ENCODE results near the gene EYS.

EYS gene

DNA sequence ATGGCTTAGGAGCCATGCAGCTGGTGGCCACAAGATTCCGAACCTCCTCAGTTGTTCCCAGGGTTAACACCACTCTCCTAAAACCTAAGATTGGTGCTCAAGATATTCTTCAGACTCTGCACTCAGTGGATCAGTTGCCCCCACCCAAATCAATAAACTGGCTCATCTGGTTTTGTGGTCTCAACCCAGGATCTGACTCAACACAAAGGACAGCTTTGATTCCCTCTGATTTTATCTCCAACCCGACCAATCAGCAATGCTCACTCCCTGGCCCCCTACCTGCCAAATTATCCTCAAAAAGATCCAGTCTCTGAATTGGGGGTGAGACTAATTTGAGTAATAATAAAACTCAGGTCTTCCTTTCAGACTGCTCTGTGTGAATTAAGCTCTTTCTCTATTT, 137.5 kb downstream of the EYS start:
- no peak for TF ChIP-seq GATA2 (IDR thresholded peaks at IDR 0.05; ENCODE audit: low read depth, low read length)

DNA sequence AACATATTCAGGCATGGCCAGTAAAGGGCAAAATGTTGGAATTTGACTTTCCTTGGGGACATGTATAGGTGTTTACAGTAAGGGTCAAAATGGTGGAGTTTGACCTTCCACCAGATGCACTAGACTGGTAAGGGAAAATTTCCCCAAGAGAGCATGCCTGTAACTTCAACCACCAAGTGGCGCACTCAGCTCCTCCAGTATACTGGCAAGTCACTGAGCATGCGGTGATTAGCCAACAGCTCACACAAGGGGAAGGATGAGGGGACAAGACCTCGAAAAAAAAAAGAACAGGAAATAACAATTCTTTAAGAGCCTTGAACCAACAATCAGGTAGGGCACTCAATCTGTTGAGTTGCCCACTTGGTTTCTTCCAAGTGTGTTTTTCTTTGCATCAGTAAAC, 140.9 kb downstream of the EYS start:
- no peak for TF ChIP-seq GATA3 (IDR thresholded peaks at IDR 0.05; ENCODE audit: low read depth, low read length)
- no peak for TF ChIP-seq GATA2 (IDR thresholded peaks at IDR 0.05; ENCODE audit: low read depth, low read length)

DNA sequence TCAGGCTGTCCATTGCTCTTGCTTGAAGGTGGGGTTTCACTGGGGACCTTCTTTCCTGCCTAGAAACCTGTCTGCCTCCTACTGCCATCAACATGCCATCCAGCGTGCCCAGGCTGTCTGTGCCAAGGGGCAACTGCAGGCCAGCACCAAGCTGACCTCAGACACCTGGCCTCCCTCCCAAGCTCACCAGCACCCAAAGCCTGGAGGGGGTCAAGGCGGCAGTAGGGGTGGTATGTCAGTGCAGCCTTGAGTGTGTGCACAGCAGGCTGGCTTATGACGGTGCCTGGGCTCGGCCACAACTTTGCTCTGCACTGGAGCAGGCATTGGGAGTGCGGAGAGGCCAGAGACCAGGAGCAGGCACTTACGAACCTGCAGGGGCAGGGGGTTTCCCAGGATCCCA, 149.0 kb downstream of the EYS start:
- no peak for TF ChIP-seq GATA3 (IDR thresholded peaks at IDR 0.05; ENCODE audit: low read depth, low read length)
- no peak for TF ChIP-seq GATA2 (IDR thresholded peaks at IDR 0.05; ENCODE audit: low read depth, low read length)

DNA sequence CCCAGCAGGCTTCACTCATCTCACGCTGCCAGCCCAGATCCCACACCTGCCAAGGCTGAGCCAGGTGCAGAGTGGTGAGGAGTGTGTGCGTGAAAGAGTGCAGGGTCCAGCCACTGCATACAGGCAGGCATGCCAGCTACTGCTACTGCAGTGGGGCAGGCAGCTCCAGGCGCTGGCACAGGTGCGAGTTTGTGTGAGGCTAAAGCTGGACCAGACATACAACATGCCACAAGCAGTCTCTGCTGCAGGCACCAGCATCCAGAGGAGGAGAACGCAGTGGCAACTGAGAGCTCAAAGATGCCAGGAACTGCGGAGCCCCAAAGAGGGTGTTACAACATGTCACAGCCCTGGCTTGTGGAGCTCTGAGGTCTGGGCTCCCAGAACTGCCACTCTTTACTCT, 149.8 kb downstream of the EYS start:
- TF ChIP-seq GATA3 (IDR thresholded peaks at IDR 0.05; ENCODE audit: low read depth, low read length) (no peak), GATA2 (IDR thresholded peaks at IDR 0.05; ENCODE audit: low read depth, low read length) (no peak)

DNA sequence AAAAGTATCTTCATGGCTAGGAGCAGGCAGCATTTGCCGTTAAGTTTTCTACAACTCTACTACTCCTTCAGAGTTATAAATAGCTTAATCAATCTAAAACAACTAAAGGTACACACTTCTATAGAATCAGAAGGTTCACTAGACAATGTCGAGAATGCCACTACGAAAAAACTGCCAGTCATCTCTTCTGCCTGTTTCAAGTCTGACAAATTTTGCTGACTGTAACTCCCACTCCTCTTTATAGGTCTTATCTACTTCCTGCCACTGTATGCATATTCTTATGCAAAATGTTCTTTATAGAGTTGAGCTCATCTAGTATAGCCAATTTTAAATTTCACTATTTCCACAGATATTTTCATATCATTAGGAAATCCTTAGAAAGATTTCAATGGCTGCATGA, 160.1 kb downstream of the EYS start:
- TF ChIP-seq GATA2 (IDR thresholded peaks at IDR 0.05; ENCODE audit: low read depth, low read length) = no peak
- no peak for TF ChIP-seq GATA3 (IDR thresholded peaks at IDR 0.05; ENCODE audit: low read depth, low read length)

DNA sequence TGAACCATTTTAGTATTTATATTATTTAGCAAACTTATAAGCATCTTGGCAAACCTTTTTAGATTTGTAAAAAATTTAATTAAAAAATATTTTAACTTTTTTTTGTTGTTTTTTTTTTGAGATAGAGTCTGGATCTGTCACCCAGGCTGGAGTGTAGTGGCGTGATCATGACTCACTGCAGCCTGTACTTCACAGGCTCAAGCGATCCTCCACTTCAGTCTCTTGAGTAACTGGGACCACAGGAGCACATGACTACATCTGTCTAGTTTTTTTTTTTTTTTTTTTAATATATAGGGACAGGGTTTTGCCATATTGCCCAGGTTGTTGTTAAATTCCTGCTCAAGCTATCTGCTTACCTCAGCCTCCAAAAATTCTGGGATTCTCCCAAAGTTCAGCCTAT, 161.1 kb downstream of the EYS start:
- TF ChIP-seq GATA3 (IDR thresholded peaks at IDR 0.05; ENCODE audit: low read depth, low read length) (no peak), GATA2 (IDR thresholded peaks at IDR 0.05; ENCODE audit: low read depth, low read length) (no peak)

DNA sequence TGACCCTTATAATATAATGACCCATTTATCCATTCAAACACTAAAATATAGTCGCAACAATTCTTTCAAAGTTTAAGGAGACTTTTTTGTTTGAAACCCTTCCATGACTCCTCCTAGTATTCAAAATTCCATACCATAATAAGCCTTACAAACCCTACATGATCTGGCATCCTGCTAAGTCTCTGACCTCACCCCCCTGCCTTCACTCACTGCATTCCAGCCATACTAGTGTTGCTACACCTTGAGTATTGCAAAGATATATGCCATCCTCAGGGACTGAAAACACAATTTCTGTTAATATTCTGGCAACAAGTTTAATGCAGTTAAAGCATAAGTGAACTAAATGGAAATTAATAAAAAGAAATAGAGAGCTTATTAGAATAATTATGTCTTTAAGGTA, 168.4 kb downstream of the EYS start:
- TF ChIP-seq GATA2 (IDR thresholded peaks at IDR 0.05; ENCODE audit: low read depth, low read length) = no peak
- no peak for TF ChIP-seq GATA3 (IDR thresholded peaks at IDR 0.05; ENCODE audit: low read depth, low read length)

DNA sequence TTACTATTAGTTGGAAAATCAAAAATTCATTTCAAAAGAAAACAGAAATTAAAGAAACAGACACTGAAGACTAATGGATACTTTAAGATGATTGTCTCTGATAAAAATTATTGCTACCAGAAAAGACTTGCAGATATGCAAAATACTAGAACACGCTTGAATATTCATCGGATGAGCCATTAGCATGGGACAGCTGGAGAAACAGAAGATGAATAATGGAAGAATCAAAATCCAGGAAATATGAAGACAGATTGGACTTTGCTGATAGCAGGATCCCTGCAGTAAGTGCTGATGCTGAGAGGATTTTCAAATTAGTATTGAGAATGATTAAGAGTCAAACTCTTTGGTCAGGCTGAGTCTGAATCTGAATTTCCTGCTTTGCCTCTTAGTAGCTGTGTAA, 169.4 kb downstream of the EYS start:
- TF ChIP-seq GATA3 (IDR thresholded peaks at IDR 0.05; ENCODE audit: low read depth, low read length) = no peak
- no peak for TF ChIP-seq GATA2 (IDR thresholded peaks at IDR 0.05; ENCODE audit: low read depth, low read length)

DNA sequence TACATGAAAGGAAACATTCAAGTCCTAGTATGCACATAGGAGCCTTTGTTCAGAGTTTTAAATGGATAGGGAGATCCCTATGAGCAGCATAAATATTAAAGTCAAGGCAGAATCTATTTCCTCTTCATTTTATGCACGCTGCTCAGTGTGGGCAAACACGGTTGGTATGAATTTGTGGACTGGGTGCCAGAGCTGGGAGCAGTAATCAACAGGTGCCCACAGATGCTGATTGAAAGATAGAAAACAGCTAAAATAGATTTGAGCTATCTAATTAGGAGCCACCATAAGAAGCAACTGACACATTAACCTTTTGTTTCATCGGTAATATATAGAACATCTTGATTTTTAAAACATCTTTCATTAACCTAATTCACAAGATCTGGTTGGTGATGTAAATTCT, 175.5 kb downstream of the EYS start:
- TF ChIP-seq GATA3 (IDR thresholded peaks at IDR 0.05; ENCODE audit: low read depth, low read length) (no peak), GATA2 (IDR thresholded peaks at IDR 0.05; ENCODE audit: low read depth, low read length) (peak; percentile 47; the same call in 1 of the 2 replicates)

DNA sequence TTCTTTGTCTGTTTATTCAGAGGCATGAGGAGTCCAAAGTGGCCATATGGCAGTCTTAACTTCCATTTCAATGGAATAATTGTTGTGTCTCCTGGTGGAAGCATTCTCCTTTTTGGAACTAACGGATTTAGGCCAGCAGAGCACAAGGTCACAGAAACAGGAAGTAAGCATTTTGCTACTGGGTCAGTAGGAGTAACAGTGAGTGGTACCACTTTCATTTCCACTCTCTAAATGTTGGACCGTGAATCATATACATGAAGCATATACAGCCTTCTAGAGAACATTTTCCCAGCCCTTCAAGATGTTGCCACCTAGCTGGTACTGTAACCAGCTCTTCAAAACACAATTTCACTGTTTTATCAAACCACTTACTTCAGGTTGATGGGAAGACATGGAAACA, 182.8 kb downstream of the EYS start:
- no peak for TF ChIP-seq GATA2 (IDR thresholded peaks at IDR 0.05; ENCODE audit: low read depth, low read length)
- no peak for TF ChIP-seq GATA3 (IDR thresholded peaks at IDR 0.05; ENCODE audit: low read depth, low read length)

DNA sequence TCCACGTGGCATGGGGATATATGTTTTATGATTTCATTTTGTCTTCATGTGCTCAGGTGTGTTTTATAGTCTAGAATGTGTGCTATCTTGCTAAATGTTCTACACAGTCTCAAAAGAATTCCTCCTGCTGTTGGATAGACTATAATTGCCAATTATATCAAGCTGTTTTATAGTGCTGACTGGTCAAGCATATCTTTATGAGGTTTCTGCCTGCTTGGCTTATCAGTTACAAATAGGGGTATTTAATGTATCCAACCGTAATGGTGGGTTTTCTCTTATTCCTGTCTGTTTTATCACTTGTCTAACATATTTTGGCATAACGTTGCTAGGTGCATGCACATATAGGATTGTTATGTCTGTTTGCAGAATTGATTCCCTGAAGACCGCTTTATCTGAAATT, 201.3 kb downstream of the EYS start:
- no peak for TF ChIP-seq GATA3 (IDR thresholded peaks at IDR 0.05; ENCODE audit: low read depth, low read length)
- TF ChIP-seq GATA2 (IDR thresholded peaks at IDR 0.05; ENCODE audit: low read depth, low read length) = no peak

DNA sequence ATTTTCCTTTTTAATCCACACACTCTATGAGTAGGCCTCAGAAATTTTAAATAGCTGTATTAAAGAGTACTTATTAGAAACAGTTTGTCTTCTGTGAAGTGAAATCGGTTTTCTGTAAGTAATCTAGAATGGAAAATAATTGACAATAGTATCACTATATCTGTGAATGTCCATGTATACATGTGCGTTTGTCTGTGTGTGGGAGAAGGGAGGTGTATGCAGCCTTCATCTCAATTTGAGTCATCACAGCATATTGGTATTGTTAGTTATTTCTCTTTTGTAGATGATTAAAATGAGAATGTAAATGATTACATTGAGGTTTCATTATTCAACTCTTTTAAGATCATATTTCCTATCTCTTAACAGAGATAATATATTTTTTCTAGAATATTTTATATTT, 206.0 kb downstream of the EYS start:
- TF ChIP-seq GATA2 (IDR thresholded peaks at IDR 0.05; ENCODE audit: low read depth, low read length) = no peak
- no peak for TF ChIP-seq GATA3 (IDR thresholded peaks at IDR 0.05; ENCODE audit: low read depth, low read length)

DNA sequence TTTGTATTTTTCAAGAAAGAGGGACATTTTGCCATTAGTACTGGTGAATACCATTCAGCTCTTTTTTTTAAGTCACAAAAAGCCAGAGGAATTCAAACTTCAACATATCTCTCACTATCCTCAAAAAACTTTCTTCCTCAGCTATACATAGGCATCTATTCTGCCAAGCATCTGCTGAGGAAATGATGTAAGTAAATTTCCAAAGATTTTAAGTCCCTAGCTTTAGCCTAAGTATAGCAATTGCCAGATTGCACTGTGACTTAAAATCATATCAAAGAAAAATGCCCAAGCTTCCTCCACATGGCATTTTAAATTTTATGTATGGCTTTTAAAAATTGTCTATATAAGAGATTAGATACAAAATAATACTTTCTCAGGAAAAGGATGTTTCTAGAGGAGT, 237.4 kb downstream of the EYS start:
- TF ChIP-seq GATA3 (IDR thresholded peaks at IDR 0.05; ENCODE audit: low read depth, low read length) = no peak
- TF ChIP-seq GATA2 (IDR thresholded peaks at IDR 0.05; ENCODE audit: low read depth, low read length) = no peak

DNA sequence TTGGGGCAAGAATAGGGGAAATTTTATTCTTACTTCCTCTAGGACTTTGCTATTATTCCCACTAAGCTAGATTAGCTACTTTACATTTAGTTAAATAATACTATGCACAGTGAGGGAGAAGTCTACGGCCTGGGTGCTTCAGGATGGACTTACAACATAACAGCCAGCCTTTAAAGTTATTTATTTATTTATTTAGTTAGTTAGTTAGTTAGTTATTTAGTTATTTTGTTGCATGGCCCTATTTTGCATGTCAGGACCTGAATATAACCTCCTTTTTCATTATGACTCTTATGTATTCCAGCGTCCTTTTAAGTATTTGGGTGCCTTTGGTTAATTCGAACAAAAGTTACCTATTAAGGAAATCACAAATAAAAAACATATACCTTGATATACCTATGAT, 238.7 kb downstream of the EYS start:
- TF ChIP-seq GATA3 (IDR thresholded peaks at IDR 0.05; ENCODE audit: low read depth, low read length) (no peak), GATA2 (IDR thresholded peaks at IDR 0.05; ENCODE audit: low read depth, low read length) (no peak)

DNA sequence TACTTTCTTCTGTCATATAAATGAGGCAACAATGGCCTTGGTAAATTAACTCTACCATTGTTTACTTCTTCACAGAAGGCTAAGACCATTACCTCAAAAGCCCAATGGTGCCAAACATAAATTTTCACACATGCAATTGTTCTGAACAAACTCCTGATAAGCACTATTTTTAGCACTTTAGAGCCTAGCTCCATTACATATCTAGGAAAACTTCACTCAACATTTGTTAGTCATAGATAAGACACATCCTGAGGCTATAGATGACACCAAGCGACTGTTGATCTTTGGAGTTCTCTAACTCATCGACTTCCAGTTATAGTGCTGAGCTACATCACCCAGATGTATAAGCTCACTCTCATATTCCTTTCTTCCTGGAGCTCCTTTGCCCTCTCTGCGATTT, 245.9 kb downstream of the EYS start:
- TF ChIP-seq GATA2 (IDR thresholded peaks at IDR 0.05; ENCODE audit: low read depth, low read length) (no peak), GATA3 (IDR thresholded peaks at IDR 0.05; ENCODE audit: low read depth, low read length) (no peak)

DNA sequence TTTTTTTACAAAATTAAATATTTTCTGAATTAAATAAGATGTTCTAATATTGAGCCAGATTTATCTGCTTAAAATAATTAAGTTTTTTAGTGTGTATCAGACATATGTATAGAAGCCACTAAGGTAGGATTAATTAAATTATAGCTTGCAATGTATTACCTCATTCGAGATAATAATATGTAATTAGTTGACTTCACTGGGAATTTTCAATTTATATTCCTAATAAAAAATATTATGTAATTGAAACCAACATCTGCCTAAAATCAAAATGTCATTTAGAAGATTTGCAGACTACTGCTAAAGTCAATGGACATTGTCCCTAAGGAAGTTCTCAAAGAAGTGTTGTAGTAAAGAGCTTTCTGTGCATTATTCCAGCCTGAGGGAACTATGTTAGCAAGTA, 254.7 kb downstream of the EYS start:
- TF ChIP-seq GATA3 (IDR thresholded peaks at IDR 0.05; ENCODE audit: low read depth, low read length) = no peak
- TF ChIP-seq GATA2 (IDR thresholded peaks at IDR 0.05; ENCODE audit: low read depth, low read length) = no peak

Measured in SH-SY5Y (cell line).